Cardiac muscle cell (in vitro differentiated cells and primary cell): ENCODE measurements around the gene PPP4R2. TPM values are rescaled to one million over a fixed set of nuclear protein-coding genes. Genes with fewer than 3 reads are reported as not detected.
A peak's percentile ranks its signal among the peaks of the same experiment; 100 is the strongest.

Experiments
- DNase-seq, 2 donors: peaks; one replicate each; pipeline versions ENCODE4 v3.0.0 to v3.0.0-alpha.2; 2010 to 2017; ENCODE audit warnings: low read depth in 1 of 2, low spot score in 1 of 2
- H3K27ac ChIP-seq: fragments of 200-600 bp; sonication (generic); 2 replicates; pipeline ENCODE4 v1.5.1; 2016
- H3K27me3 ChIP-seq: fragments of 200-600 bp; sonication (generic); 2 replicates; pipeline ENCODE4 v1.6.0; 2016; ENCODE audit warnings: control low read depth
- H3K36me3 ChIP-seq: fragments of 200-600 bp; sonication (generic); 2 replicates; pipeline ENCODE4 v1.5.1; 2016; ENCODE audit warnings: control low read depth
- H3K4me1 ChIP-seq: fragments of 200-600 bp; sonication (generic); 2 replicates; pipeline ENCODE4 v1.8.1; 2017; ENCODE audit warnings: low read depth, mild to moderate bottlenecking, mixed run types
- H3K4me3 ChIP-seq: fragments of 200-600 bp; sonication (generic); 2 replicates; pipeline ENCODE4 v1.5.1; 2016; ENCODE audit warnings: mild to moderate bottlenecking
- H3K9me3 ChIP-seq: fragments of 200-600 bp; sonication (generic); 2 replicates; pipeline ENCODE4 v1.5.1; 2017; ENCODE audit warnings: low read depth, mild to moderate bottlenecking, control low read depth
- polyA plus RNA-seq: library from polyadenylated mRNA; unstranded; fragments of >200 nt; fragmentation: Nextera tagmentation; extraction: Ambion mirVana; gene quantifications from 2 replicates; pipeline ENCODE4 v1.2.1, GENCODE V29; 2016
- total RNA-seq: library from RNA; depleted of rRNA; stranded (reverse); fragments of >200 nt; gene quantifications from 2 replicates; pipeline ENCODE4 v1.2.3, GENCODE V29; 2016
- TF ChIP-seq, protein P1 (sequence below): IDR thresholded peaks from 2 replicates; pipeline ENCODE4 v1.5.1; 2012; ENCODE audit warnings: low read depth, mild to moderate bottlenecking, low read length

Gene PPP4R2
- total and polyA plus RNA-seq, 2 experiments from 2014 or later: 44.8 to 49.1 TPM

DNA sequence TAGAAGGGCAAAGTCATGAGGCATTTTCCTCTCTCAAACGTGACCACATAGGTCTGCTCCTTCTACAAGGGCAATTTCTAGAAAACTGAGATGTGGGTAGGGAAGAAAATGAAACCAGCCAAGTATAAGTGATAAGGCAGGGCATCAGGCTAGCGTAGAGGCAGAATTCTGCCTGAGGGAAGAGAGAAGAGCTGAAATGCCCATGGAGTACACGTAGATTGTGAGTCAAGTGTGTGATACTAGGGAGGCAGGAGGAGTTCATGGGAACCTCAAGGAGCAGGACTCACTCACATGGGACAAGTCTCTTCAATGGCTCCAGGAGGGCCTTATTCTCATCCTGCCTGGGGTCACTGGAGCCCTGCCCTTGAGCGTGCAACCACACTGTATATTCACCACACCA, 34.9 kb upstream of the PPP4R2 start:
- H3K36me3 ChIP-seq: no peaks in the 10 kb centered on the region
- no peak overlapping the region for H3K4me3 ChIP-seq
- TF ChIP-seq, protein P1, sequence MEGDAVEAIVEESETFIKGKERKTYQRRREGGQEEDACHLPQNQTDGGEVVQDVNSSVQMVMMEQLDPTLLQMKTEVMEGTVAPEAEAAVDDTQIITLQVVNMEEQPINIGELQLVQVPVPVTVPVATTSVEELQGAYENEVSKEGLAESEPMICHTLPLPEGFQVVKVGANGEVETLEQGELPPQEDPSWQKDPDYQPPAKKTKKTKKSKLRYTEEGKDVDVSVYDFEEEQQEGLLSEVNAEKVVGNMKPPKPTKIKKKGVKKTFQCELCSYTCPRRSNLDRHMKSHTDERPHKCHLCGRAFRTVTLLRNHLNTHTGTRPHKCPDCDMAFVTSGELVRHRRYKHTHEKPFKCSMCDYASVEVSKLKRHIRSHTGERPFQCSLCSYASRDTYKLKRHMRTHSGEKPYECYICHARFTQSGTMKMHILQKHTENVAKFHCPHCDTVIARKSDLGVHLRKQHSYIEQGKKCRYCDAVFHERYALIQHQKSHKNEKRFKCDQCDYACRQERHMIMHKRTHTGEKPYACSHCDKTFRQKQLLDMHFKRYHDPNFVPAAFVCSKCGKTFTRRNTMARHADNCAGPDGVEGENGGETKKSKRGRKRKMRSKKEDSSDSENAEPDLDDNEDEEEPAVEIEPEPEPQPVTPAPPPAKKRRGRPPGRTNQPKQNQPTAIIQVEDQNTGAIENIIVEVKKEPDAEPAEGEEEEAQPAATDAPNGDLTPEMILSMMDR: no peak
- H3K27me3 ChIP-seq: no peaks in the 10 kb centered on the region
- peak overlapping the region; percentile 72 for H3K27ac ChIP-seq
- peaks cover 22% of the 10 kb centered on the region for H3K4me1 ChIP-seq
- H3K9me3 ChIP-seq: no peaks in the 10 kb centered on the region
- DNase-seq: no peak

DNA sequence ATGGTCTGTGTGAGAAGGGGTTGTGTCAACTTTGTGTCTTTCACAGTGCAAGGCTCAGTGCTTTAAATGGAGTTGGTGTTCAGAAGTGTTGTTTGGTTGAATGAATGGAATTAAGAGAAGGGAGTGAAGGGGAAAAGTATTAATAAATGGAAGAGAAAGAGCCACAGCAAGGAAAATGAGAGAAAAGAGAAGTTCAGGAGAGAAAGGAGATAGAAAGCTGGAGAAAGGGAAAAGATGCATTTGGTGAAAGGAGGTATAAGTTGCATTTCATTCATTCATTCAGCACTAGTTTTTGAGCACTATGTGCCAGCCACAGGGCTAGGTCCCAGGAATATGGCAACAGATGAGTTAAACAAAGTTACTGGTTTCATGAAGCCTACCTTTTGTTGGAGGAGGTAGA, 34.3 kb upstream of the PPP4R2 start:
- no peaks in the 10 kb centered on the region for H3K27me3 ChIP-seq
- H3K4me3 ChIP-seq: no peak overlapping the region
- TF ChIP-seq, protein P1: no peak
- DNase-seq: no peak
- no peaks in the 10 kb centered on the region for H3K9me3 ChIP-seq
- no peak overlapping the region for H3K27ac ChIP-seq
- peaks cover 22% of the 10 kb centered on the region for H3K4me1 ChIP-seq
- no peaks in the 10 kb centered on the region for H3K36me3 ChIP-seq

DNA sequence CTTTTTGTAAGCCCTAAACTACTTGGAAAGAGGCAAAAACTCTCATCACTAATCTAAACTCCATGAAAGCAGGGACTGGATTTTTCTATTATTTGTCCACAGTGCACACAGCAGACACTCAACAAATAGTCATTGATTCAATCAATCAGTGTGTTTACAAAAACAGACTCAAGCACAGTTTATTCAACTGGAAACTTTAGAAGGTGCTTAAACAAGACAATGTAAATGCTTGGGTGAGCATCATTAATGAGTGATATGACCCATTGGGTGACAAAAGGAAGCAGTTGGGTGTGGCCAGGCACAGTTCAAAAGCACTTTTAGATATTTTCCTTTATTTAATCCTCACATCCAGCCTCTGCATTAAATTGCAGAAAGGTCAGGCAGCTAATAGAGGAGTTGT, 32.0 kb upstream of the PPP4R2 start:
- H3K27ac ChIP-seq: no peak overlapping the region

DNA sequence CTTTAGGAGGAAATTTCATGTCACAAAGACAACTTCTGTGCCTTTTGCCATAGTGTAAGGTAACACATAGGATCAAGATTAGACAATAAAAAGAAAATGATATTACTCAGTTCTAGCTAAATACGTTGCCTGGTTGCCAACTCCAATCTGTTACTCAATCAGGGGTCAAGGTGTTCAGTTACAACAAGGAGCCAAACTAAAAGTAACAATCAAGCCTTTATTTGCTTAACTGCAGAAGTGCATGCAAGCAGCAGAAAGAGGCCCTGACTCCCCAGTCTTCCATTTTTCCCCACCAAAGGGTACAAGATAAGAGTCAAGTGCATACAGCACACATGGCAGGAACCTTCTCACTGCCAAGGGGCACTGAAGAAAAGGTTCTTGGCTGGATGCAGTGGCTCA, 28.3 kb upstream of the PPP4R2 start:
- Histone ChIP-seq H3K36me3 (peaks cover 10% of the 10 kb centered on the region), H3K9me3 (no peaks in the 10 kb centered on the region), H3K27me3 (no peaks in the 10 kb centered on the region), H3K27ac (no peak overlapping the region), H3K4me3 (no peak overlapping the region), H3K4me1 (no peaks in the 10 kb centered on the region)
- DNase-seq: no peak
- TF ChIP-seq, protein P1: no peak

More for the DNA sequence above, 32.0 kb upstream of the PPP4R2 start:
- no peaks in the 10 kb centered on the region for H3K27me3 ChIP-seq
- TF ChIP-seq, protein P1: no peak
- H3K4me3 ChIP-seq: no peak overlapping the region
- no peak for DNase-seq
- H3K9me3 ChIP-seq: no peaks in the 10 kb centered on the region
- H3K36me3 ChIP-seq: peaks cover 10% of the 10 kb centered on the region
- peaks cover 22% of the 10 kb centered on the region for H3K4me1 ChIP-seq

DNA sequence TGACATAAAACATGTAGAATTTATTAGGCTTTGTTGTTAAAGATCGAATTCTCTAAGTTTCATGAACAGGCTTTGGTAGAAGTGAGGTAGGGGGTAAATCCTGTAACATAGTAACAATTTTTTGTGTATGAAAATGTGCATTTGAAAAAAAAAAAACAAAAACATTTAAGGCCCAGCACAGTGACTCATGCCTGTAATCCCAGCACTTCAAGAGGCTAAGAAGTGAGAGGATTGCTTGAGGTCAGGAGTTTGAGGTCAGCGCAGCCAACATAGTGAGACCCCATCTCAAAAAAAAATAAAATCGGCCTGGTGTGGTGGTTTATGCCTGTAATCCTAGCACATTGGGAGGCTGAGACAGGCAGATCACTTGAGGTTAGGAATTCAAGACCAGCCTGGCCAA, 26.8 kb upstream of the PPP4R2 start:
- H3K36me3 ChIP-seq: peaks cover 10% of the 10 kb centered on the region
- no peak overlapping the region for H3K27ac ChIP-seq
- H3K27me3 ChIP-seq: no peaks in the 10 kb centered on the region
- H3K4me1 ChIP-seq: no peaks in the 10 kb centered on the region
- H3K4me3 ChIP-seq: no peak overlapping the region
- TF ChIP-seq, protein P1: no peak
- H3K9me3 ChIP-seq: no peaks in the 10 kb centered on the region
- DNase-seq: no peak

DNA sequence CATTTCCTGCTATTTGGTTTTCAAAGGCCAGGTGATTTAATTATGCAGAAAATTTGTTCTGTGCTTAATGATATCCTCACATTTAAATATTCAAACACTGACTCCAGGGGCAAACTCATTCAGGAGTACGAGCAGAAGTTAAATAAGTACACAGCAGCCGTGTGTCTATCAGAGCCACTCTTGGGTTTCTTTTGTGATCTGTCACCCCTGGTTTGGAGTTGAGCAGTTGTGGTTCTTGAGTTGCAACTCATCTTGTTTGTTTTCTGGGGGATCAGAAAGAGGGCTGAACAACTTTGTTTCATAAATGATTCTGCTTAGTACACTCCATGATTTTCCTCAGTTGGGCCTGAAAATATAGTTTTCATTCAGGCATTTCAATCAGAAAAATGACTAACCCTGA, 25.7 kb upstream of the PPP4R2 start:
- TF ChIP-seq, protein P1: no peak
- H3K27ac ChIP-seq: no peak overlapping the region
- H3K36me3 ChIP-seq: peaks cover 10% of the 10 kb centered on the region
- no peaks in the 10 kb centered on the region for H3K4me1 ChIP-seq
- H3K27me3 ChIP-seq: no peaks in the 10 kb centered on the region
- no peaks in the 10 kb centered on the region for H3K9me3 ChIP-seq
- H3K4me3 ChIP-seq: no peak overlapping the region
- no peak for DNase-seq
